ENCODE measurements around the gene KRT82.
"Not testable (repeated sequence)": the region's sequence is repeated elsewhere in the genome, so short reads cannot be mapped to it uniquely, and the experiment has no call there.

The KRT82 gene

GRCh38 chr12:52405922-52406385, at the start of gene KRT82:
TSS of gene KRT82 (minus strand) at chr12:52406335. CDS start at chr12:52406277, 58 bp downstream.
- H3K4me3 ChIP-seq (replicated peaks; ENCODE audit: low read depth, low read length): no peak within 1 kb of the TSS
- TF ChIP-seq CTCF (IDR thresholded peaks at IDR 0.05; ENCODE audit: insufficient read depth, low read length, poor library complexity, severe bottlenecking): no peak
- no peaks in the 10 kb centered on the region for H3K36me3 ChIP-seq (ENCODE audit: control insufficient read depth, insufficient read depth, low read length)
- H3K27me3 ChIP-seq (replicated peaks; ENCODE audit: control insufficient read depth, insufficient read depth, low read length): peaks cover 2% of the 10 kb centered on the region
- DNase-seq (ENCODE audit: extremely low read depth, insufficient read length): no peak

- Histone ChIP-seq H3K27me3 (replicated peaks; ENCODE audit: control insufficient read depth, insufficient read depth, low read length) (no peaks in the 10 kb centered on the region), H3K4me3 (replicated peaks; ENCODE audit: low read depth, low read length) (no peak overlapping the region), H3K36me3 (ENCODE audit: control insufficient read depth, insufficient read depth, low read length) (no peaks in the 10 kb centered on the region)
- no peak for DNase-seq (ENCODE audit: extremely low read depth, insufficient read length)
- no peak for TF ChIP-seq CTCF (IDR thresholded peaks at IDR 0.05; ENCODE audit: insufficient read depth, low read length, poor library complexity, severe bottlenecking)
These were observed 49.7 kb upstream of the KRT82 start for GRCh38 chr12:52455821-52456220.

- H3K36me3 ChIP-seq (ENCODE audit: control insufficient read depth, insufficient read depth, low read length): no peaks in the 10 kb centered on the region
- H3K4me3 ChIP-seq (replicated peaks; ENCODE audit: low read depth, low read length): no peak overlapping the region
- no peak for DNase-seq (ENCODE audit: extremely low read depth, insufficient read length)
- H3K27me3 ChIP-seq (replicated peaks; ENCODE audit: control insufficient read depth, insufficient read depth, low read length): peaks cover 2% of the 10 kb centered on the region; the same call in 1 of the 2 replicates
- TF ChIP-seq CTCF (IDR thresholded peaks at IDR 0.05; ENCODE audit: insufficient read depth, low read length, poor library complexity, severe bottlenecking): no peak
These were observed 48.5 kb upstream of the KRT82 start for GRCh38 chr12:52454411-52455201.

GRCh38 chr12:52452101-52452500, 46.0 kb upstream of the KRT82 start, which contains the start of gene KRT6B:
TSS of gene KRT6B (minus strand) at chr12:52452146. CDS start at chr12:52452078, 68 bp downstream.
- DNase-seq (ENCODE audit: extremely low read depth, insufficient read length): no peak
- no peaks in the 10 kb centered on the region for H3K36me3 ChIP-seq (ENCODE audit: control insufficient read depth, insufficient read depth, low read length)
- H3K27me3 ChIP-seq (replicated peaks; ENCODE audit: control insufficient read depth, insufficient read depth, low read length): peaks cover 3% of the 10 kb centered on the region
- TF ChIP-seq CTCF (IDR thresholded peaks at IDR 0.05; ENCODE audit: insufficient read depth, low read length, poor library complexity, severe bottlenecking): no peak
- no peak within 1 kb of the TSS for H3K4me3 ChIP-seq (replicated peaks; ENCODE audit: low read depth, low read length)

- DNase-seq (ENCODE audit: extremely low read depth, insufficient read length): no peak
- Histone ChIP-seq H3K36me3 (ENCODE audit: control insufficient read depth, insufficient read depth, low read length) (no peaks in the 10 kb centered on the region), H3K4me3 (replicated peaks; ENCODE audit: low read depth, low read length) (no peak overlapping the region), H3K27me3 (replicated peaks; ENCODE audit: control insufficient read depth, insufficient read depth, low read length) (peaks cover 3% of the 10 kb centered on the region)
- no peak for TF ChIP-seq CTCF (IDR thresholded peaks at IDR 0.05; ENCODE audit: insufficient read depth, low read length, poor library complexity, severe bottlenecking)
These were observed 42.1 kb upstream of the KRT82 start for GRCh38 chr12:52448228-52448627.

- DNase-seq (ENCODE audit: extremely low read depth, insufficient read length); H3K27me3 ChIP-seq (replicated peaks; ENCODE audit: control insufficient read depth, insufficient read depth, low read length); H3K36me3 ChIP-seq (ENCODE audit: control insufficient read depth, insufficient read depth, low read length); H3K4me3 ChIP-seq (replicated peaks; ENCODE audit: low read depth, low read length): not testable (repeated sequence)
These were observed 41.1 kb upstream of the KRT82 start for GRCh38 chr12:52447196-52447595.
